GM12878 (cell line): Measurements from ENCODE around the gene COL4A1.

ENCODE experiments used
- MAX ChIP-seq: IDR thresholded peaks from 2 replicates; pipeline ENCODE4 v1.6.1; 2012; ENCODE audit warnings: low read depth, low read length, improper control_type of control experiment
- NFIC ChIP-seq: IDR thresholded peaks from 2 replicates; pipeline ENCODE4 v1.6.1; 2012; ENCODE audit warnings: low read depth, mild to moderate bottlenecking, inconsistent platforms, low read length, moderate library complexity

- TF ChIP-seq NFIC (no peak), MAX (no peak)
These were observed 12.3 kb downstream of the COL4A1 start for GRCh38 chr13:110294622-110295021.
